ENCODE results near the gene GLB1L2.

Gene GLB1L2

GRCh38 chr11:134370526-134371435, 39.0 kb downstream of the GLB1L2 start:
- DNase-seq, result no peak

- DNase-seq, result no peak
These were observed 39.8 kb downstream of the GLB1L2 start for GRCh38 chr11:134371436-134372185.

GRCh38 chr11:134372536-134372935, 40.7 kb downstream of the GLB1L2 start:
- DNase-seq, result no peak

- DNase-seq, result no peak
These were observed 41.2 kb downstream of the GLB1L2 start for GRCh38 chr11:134372961-134373360.

- no peak for DNase-seq
These were observed 41.8 kb downstream of the GLB1L2 start for GRCh38 chr11:134373591-134374052.

- DNase-seq, result no peak
These were observed 42.4 kb downstream of the GLB1L2 start for GRCh38 chr11:134374171-134374570.

GRCh38 chr11:134374891-134375550, 43.2 kb downstream of the GLB1L2 start:
- DNase-seq, result no peak

GRCh38 chr11:134376150-134376921, 44.5 kb downstream of the GLB1L2 start:
- DNase-seq, result no peak

- DNase-seq, result no peak
These were observed 46.1 kb downstream of the GLB1L2 start for GRCh38 chr11:134377876-134378275.

- DNase-seq, result no peak
These were observed 47.5 kb downstream of the GLB1L2 start for GRCh38 chr11:134379241-134379640.

- no peak for DNase-seq
These were observed 48.4 kb downstream of the GLB1L2 start for GRCh38 chr11:134380229-134380628.

GRCh38 chr11:134380785-134381184, 49.0 kb downstream of the GLB1L2 start:
- DNase-seq, result no peak

- DNase-seq, result no peak
These were observed 50.5 kb downstream of the GLB1L2 start for GRCh38 chr11:134382257-134382656.

GRCh38 chr11:134382830-134383229, 51.0 kb downstream of the GLB1L2 start:
- no peak for DNase-seq

- no peak for DNase-seq
These were observed 51.9 kb downstream of the GLB1L2 start for GRCh38 chr11:134383576-134384221.

GRCh38 chr11:134384406-134384805, 52.6 kb downstream of the GLB1L2 start:
- no peak for DNase-seq

GRCh38 chr11:134385171-134385570, 53.4 kb downstream of the GLB1L2 start:
- no peak for DNase-seq

- DNase-seq, result no peak
These were observed 54.2 kb downstream of the GLB1L2 start for GRCh38 chr11:134385774-134386565.

- DNase-seq, result no peak
These were observed 55.2 kb downstream of the GLB1L2 start for GRCh38 chr11:134386945-134387344.

GRCh38 chr11:134387501-134387900, 55.7 kb downstream of the GLB1L2 start:
- no peak for DNase-seq

GRCh38 chr11:134388590-134388989, 56.8 kb downstream of the GLB1L2 start:
- no peak for DNase-seq

Measured in CD4-positive, alpha-beta T cell treated with Interferon gamma for 1 hour (primary cell).